ENCODE measurements around the gene TMEM183A. TPM values are rescaled to one million over a fixed set of nuclear protein-coding genes. Genes with fewer than 3 reads are reported as not detected.

Gene TMEM183A
- 10 to 100 TPM; 48.8 to 69.3 (median 61.1) TPM for total RNA-seq

GRCh38 chr1:203006948-203007871, at the start of gene TMEM183A:
TMEM183A (plus strand) TSS chr1:203007374; CDS start chr1:203007466, 92 bp downstream.
- TF ChIP-seq POLR2A (IDR thresholded peaks at IDR 0.05) (no peak), CTCF (IDR thresholded peaks at IDR 0.05) (no peak)
- H3K4me3 ChIP-seq (ENCODE audit: low read depth, poor library complexity, severe bottlenecking): peak within 1 kb of the TSS; percentile 86
- intact Hi-C loops (cut with DNase I; ENCODE audit: low total_unique reads): no loop called here
- peak; percentile 95 to 99 for DNase-seq (ENCODE audit: low spot score in 2 of 2)
- 0 to 1% methylated on average over 59 to 68 of the region's 78 CpGs for WGBS, 2 donors

GRCh38 chr1:202957733-202958543, 49.2 kb upstream of the TMEM183A start, which contains the start of gene ADIPOR1:
ADIPOR1 (minus strand) TSS chr1:202958312; CDS start chr1:202951070, 7,242 bp downstream.
- H3K4me3 ChIP-seq (ENCODE audit: low read depth, poor library complexity, severe bottlenecking): peak within 1 kb of the TSS; percentile 81
- WGBS, 2 donors: 0 to 2% methylated on average over 17 to 20 of the region's 86 CpGs
- peak; percentile 91 to 98 for DNase-seq (ENCODE audit: low spot score in 2 of 2)
- TF ChIP-seq POLR2A (IDR thresholded peaks at IDR 0.05) (peak in 1 of 2 donors; percentile 91), CTCF (IDR thresholded peaks at IDR 0.05) (no peak)
- intact Hi-C loops (cut with DNase I; ENCODE audit: low total_unique reads): no loop called here

GRCh38 chr1:202958544-202959275, 48.5 kb upstream of the TMEM183A start:
- no peak overlapping the region for H3K4me3 ChIP-seq (ENCODE audit: low read depth, poor library complexity, severe bottlenecking)
- intact Hi-C loops (cut with DNase I; ENCODE audit: low total_unique reads): no loop called here
- no peak for TF ChIP-seq CTCF (IDR thresholded peaks at IDR 0.05)
- 7% methylated on average over 10 of the region's 10 CpGs for WGBS, 2 donors
- DNase-seq (ENCODE audit: low spot score in 2 of 2): no peak

- H3K4me3 ChIP-seq (ENCODE audit: low read depth, poor library complexity, severe bottlenecking): no peak overlapping the region
- TF ChIP-seq CTCF (IDR thresholded peaks at IDR 0.05): no peak
- no peak for TF ChIP-seq POLR2A (IDR thresholded peaks at IDR 0.05)
- intact Hi-C loops (cut with DNase I; ENCODE audit: low total_unique reads): no loop called here
- DNase-seq (ENCODE audit: low spot score in 2 of 2): no peak
- WGBS, 2 donors: 36 to 55% methylated on average over 1 of the region's 1 CpG
These were observed 47.9 kb upstream of the TMEM183A start for GRCh38 chr1:202959276-202959620.

GRCh38 chr1:202961220-202961880, 45.8 kb upstream of the TMEM183A start:
- H3K4me3 ChIP-seq (ENCODE audit: low read depth, poor library complexity, severe bottlenecking): no peak overlapping the region
- no peak for DNase-seq (ENCODE audit: low spot score in 2 of 2)
- intact Hi-C loops (cut with DNase I; ENCODE audit: low total_unique reads): no loop called here
- TF ChIP-seq CTCF (IDR thresholded peaks at IDR 0.05) (no peak), POLR2A (IDR thresholded peaks at IDR 0.05) (no peak)
- 86 to 87% methylated on average over 5 of the region's 5 CpGs for WGBS, 2 donors

Data from lower leg skin (tissue), 4 donors.